EH (cell line): ENCODE measurements around the gene SMARCD1.

Source experiments
- DNase-seq: peaks from one replicate; pipeline ENCODE4 v3.0.0-alpha.2; 2015; ENCODE audit warnings: low read depth

The SMARCD1 gene

GRCh38 chr12:50084775-50085614 is at the start of gene SMARCD1:
Gene SMARCD1 (plus strand): TSS chr12:50085342. CDS start chr12:50085370, 28 bp downstream.
- peak; percentile 91 for DNase-seq

DNA sequence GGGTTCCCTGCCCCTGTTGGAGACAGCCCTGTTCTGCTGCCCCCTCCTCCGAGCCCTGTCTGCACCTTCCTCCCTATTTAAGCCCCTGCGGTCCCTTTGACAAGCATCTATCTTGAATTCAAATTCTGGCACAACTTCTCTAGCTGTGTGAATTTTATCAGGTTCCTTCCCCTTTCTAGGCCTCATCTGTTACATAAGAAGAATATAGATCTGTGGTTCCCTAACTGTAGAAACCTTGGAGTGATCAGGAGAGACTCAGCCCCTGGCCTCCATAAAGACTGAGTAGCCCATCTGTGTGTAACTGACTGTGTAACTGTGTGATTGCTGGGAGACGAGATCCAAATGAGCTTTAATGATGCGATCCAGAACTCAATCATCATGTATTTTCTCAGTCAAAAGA is 46.8 kb upstream of the SMARCD1 start:
- DNase-seq, result no peak

DNA sequence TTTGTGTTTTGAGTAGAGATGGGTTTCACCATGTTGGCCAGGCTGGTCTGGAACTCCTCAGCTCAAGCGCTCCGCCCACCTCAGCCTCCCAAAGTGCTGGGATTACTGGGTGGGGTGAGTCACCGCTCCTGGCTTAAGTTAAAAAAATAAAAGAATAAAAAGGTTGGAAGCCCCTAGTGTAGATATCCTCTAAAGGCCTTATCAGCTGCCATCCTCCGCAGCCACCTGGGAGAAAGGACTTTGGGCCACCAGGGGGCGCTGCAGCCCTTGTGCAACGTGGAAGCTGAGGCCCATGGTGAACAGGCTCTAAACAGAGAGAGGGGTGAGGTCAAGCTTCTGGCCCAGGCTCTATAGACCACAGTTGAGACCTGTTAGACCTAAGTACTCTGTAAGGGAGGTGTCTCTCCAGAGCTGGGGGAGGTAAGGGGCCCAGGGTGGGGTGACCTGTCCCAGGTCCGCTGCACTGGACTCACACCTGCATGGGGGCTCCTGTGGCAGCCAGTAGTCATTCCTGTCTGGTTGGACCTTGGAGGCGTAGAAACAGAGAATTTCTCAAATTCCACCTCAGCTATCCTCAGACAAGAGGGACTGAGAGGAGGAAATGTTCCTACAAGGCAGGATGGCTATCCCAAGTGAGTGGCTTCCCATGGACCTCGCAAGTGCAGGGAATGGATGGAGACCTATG is 45.8 kb upstream of the SMARCD1 start:
- DNase-seq, result peak; percentile 72

DNA sequence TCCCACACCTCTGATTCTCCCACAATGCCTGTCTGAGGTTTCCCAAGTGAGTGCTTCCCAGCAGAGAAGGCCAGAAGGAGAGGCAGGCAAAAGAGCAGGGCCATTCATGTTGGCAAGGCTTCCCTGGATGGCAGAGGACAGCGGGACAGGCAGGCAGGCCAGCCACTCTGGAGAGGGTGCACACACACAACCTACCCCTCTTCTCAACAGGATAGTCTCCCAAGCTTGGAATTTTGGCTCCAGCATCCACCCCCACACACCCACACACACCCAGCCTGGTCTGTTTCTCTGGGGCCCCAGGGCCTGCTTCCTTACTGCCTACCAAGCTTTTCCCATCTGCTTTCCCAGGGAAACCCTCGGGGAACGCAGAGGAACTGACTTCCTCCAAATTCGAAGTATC is 44.5 kb upstream of the SMARCD1 start:
- no peak for DNase-seq

DNA sequence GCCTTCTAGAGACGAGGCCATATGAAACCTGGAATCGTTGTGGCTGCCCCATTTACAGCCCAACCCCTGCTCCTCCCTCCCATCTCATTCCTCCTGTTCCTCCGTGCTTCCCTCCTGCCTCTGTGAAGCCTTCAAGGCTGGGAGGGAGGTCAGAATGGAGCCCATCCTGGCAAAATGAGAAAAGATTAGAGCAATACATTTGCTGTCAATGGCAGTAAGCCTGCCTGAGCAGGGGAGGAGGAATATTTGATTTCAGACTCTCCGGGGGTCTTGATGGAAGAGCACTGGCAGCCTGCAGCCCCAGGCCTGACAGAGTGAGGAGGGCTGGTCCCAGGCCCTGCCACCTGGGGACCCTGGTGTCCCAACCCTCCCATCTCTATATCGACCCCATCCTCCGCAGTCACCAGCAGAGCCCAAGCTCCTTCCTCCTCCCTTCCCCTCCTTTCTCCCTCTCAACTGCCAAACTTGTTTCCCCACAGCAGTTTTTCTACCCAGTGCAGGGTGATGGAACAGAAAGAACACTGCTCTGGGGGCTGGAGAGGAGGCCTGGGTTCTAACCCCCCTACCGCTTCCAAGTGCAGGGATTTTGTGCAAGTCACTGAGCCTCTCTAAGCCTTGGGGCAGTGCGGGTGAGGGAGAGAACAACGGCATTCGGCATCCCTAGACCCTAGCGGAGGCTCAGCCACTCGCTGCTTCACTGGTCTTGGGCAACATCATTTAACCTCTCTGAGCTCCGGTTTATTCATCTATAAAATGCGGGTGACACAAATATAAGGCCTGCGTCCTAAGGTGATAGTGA is 43.9 kb upstream of the SMARCD1 start:
- no peak for DNase-seq

- no peak for DNase-seq
Measured at GRCh38 chr12:50041962-50042361, 43.2 kb upstream of the SMARCD1 start.

DNA sequence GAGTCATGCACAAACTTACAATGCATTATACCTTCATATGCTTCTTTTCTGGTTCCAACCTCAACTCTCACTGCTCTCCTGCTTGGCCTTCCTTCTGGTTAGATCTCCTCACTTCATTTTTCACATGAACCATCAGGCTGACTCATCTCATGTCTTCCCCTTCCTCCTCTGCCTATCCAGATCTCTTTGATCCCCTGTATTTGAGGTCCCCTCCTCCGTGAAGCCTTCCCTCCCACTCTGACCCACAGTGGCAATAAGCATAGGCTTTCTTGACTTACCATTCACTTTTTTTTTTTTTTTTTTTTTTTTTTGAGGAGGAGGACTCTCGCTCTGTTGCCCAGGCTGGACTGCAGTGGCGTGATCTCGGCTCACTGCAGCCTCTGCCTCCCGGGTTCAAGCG is 42.4 kb upstream of the SMARCD1 start:
- DNase-seq, result no peak

DNA sequence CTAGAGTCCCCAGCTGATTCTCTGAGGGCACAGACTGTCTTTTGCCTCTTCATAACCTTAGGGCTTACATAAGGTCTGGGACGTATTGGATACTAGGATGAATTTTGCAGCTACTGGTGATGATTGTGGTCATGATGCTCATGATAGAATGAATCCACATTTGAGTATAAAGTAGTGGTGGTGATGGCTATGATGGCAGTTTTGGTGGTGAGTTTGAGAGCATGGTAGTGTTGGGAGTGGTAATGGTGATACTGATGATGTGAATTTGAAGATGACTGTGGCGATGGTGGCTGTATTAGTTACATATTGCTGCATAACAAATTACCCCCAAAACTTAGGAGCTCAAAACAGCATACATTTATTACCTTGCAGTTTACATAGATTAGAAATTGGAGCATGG is 41.8 kb upstream of the SMARCD1 start:
- no peak for DNase-seq

DNA sequence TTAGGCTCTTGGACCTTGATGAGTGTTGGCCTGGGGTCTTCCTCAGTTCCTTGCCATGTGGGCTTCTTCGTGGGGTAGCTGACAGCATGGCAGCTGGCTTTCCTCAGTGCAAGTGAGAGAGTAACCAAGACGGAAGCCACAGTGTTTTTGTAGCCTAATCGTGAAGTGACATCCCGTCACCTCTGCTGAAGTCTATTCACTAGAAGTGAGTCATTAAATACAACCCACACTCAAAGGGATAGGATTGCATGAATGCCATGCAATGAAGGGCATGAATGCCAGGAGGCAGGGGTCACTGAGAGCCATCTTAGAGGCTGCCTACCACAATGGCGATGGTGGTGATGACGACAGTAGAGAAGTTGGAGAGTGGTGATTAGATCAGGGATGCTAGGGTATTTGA is 41.3 kb upstream of the SMARCD1 start:
- DNase-seq, result no peak

DNA sequence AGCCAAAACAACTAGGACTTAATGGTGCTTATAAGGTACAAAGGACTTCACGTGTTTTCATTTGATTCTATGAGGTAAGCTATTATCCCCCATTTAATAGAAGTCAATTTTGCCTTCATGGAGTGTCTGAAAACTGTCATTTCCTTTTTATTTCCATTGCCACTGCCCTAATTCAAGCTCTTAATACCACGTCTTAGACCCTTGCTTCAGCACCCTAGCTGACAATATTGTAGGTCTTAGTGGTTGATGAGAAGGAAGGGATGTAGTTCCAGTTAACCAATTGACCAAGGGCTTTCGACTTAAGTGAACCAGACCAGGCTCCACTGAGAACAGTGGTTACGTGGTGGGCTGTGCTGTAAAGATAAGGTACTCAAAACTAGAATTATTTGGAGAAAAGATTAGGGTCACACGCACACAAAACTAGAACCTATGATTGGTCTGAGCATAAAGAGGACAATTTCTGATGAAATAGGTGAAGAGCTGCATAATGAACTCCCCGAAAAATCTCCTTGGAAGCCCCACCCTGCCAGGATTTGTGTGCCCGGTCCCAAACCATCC is 37.4 kb upstream of the SMARCD1 start:
- no peak for DNase-seq

DNA sequence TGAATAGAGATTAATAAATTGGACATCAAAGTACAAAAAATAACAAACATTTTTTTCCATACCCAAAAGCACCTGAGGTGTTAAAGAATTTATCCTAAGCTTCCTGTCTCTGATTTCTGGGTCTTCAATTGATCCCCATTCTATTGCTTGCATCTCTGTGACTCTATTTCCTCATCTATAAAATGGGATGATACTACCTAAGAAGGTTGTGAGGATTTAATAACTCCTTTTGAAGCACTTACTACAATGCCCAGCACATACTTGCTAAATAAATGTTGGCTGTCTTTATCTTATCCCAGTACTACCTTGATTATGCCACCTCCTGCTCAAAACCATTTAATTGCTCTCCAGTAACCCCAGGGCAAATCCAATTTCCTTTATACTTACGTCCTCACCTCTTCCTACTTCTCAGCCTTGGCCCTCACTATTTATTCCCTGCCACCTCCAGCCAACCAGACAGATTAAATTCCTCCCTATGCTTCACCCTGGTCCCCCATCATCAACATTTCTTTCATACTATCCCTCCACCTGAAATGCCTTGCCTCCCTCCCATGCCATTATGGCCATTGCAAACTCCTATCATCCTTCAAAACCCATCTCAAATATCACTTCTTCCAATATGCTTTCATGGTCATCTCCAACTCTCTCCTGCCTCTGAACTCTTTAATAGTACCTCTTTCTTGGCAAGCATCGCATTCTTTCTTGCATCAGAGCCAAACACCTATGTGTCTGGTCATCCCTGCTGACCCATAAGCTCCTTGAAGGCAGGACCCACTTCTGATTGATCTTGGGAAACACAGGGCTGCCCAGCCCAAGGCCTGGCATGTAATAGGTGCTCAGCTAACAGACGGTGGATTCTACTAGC is 35.7 kb upstream of the SMARCD1 start:
- no peak for DNase-seq

DNA sequence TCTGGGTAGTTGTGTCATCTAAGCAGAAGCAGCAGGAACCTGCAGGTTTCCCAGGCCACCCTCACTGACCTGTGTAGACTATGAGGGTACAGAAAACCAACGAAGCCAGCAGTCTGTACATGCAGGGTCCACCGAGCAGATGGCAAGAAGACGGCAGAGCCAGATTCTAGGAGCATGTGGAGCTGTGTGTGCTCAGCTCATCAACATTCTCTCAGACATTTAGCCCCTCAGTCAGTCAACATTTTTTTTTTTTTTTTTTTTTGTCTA is 35.1 kb upstream of the SMARCD1 start:
- no peak for DNase-seq

DNA sequence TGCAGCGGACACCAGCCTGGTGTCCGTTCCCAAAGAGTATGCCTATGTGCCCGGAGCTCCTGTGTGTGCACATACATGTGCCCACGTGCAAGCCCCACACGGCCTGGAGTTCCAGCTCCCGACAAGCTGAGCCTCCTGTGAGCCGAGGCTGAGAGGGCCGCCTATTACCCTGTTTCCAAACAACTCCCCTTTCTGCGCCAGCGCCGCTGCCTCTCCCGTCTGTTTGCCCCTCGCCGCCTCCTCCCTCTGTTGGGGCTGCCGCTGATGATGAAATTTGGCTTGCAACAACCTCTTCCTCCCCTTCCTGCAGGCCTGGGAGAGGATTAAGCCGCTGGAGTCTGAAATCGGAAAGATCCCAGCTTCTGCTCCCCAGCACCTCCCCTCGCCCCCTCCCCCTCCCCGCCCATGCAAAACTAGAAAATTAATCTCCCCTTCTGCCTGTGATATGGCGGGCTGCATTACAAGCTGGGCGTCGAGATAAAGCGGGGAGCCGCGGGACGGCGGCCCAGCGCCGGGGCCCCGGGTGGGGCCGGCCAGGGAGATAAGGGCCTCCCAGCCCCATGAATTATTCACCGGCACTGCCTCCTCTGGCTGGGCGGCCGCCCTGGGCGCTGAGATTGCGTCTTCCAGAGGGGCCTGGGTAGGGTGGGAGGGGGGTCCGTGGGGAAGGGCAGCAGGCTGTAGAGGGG is 34.6 kb upstream of the SMARCD1 start:
- peak; percentile 39 for DNase-seq

- DNase-seq, result no peak
Measured at GRCh38 chr12:50051101-50051806, 33.9 kb upstream of the SMARCD1 start.

- no peak for DNase-seq
Measured at GRCh38 chr12:50052544-50052943, 32.6 kb upstream of the SMARCD1 start.

GRCh38 chr12:50052964-50053363 is 32.2 kb upstream of the SMARCD1 start:
- no peak for DNase-seq

GRCh38 chr12:50053583-50053982 is 31.6 kb upstream of the SMARCD1 start:
- no peak for DNase-seq

DNA sequence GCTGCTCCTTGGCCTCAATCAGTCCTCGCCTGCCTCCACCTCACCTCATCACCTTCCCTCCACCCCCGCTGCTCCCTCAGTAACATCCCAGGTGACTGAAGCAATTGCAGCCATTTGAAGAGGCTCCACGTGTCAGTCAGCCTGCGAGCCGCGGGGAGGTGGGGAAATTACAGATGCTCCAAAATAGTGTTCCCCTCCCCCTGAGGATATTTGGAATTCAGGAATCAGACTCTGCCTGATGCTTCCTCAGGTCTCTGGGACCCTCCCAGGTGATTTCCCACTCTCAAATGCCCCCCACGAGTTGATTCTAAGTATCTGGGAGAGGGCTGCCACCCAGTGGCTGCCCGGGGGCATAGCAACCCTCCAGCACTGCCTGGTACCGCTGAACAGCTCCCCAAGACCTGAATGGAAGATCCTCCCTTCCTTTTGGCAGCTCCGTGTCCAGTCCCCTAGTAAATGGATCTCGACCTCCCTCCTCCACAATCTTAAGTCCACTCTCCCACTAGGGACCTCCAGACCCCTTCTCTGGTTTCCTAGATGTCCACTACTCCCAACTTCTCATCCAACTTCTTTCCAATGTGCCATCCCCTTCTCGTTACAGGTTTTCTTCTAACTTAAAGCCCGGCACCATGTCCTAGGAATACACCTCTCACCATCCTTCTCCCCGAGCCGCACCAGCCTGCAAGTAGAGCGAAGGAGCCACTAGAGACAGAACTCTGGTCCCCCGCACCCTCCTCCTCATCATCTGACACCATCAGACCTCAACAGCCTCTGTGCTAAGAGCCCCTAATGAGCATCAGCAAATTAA is 29.1 kb upstream of the SMARCD1 start:
- peak; percentile 51 for DNase-seq

- no peak for DNase-seq
Measured at GRCh38 chr12:50056639-50056976, 28.5 kb upstream of the SMARCD1 start.
